ENCODE data around the gene MED13.

GRCh38 chr17:62098623-62099231, 33.6 kb upstream of the MED13 start:
- TF ChIP-seq CTCF (IDR thresholded peaks at IDR 0.05): no peak
- TF ChIP-seq POLR2AphosphoS5 (IDR thresholded peaks at IDR 0.05; ENCODE audit: insufficient read depth in 1 of 2, low read depth in 1 of 2): no peak

Data from vagina (tissue), 2 donors.